GM19043 (cell line): ENCODE measurements around the gene WBP1L.
"Not testable (repeated sequence)": the region's sequence is repeated elsewhere in the genome, so short reads cannot be mapped to it uniquely, and the experiment has no call there.

Source experiments
- ATAC-seq: cut with Tn5 transposase; IDR thresholded peaks from one replicate; pipeline ENCODE4 v1.9.1; 2021; ENCODE audit warnings: low read depth; ENCODE audit not compliant: unreplicated experiment

Gene WBP1L

DNA sequence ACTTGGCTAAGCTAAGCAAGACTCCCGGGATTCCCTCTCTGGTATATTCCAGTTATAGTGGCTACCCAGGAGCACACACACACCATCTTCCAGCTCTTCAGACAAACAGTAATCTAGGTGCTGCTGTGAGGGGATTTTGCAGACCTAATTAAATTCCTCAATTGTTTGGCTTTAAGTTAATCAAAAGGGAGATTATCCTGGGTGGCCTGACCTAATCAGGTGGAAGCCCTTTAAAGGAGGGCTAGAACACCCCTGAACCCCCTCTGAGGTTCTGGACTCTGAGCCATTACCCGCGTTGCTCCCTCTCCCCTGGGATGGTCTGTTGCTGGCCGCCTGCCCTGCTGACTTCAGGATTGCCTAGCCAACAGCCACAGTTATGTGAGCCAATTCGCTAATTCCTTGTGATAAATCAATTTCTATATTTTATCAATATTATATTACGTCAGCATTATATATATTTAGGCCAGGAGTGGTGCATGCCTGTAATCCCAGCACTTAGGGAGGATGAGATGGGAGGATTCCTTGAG, 22.9 kb upstream of the WBP1L start:
- no peak for ATAC-seq

GRCh38 chr10:102721954-102722353, 21.8 kb upstream of the WBP1L start:
- no peak for ATAC-seq

DNA sequence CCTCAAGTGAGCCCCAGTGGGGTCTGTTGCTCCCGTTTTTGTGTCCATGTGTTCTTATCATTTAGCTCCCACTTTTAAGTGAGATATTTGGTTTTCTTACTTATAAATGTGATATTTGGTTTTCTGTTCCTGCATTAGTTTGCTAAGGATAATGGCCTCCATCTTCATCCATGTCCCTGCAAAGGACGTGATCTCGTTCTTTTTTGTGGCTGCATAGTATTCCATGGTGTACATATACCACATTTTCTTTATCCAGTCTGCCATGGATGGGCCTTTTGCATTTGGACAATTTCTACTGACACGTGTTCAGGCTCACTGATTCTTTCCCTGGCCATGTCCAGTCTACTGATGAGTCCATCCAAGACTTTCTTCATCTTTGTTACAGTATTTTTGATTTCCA, 19.8 kb upstream of the WBP1L start:
- no peak for ATAC-seq

DNA sequence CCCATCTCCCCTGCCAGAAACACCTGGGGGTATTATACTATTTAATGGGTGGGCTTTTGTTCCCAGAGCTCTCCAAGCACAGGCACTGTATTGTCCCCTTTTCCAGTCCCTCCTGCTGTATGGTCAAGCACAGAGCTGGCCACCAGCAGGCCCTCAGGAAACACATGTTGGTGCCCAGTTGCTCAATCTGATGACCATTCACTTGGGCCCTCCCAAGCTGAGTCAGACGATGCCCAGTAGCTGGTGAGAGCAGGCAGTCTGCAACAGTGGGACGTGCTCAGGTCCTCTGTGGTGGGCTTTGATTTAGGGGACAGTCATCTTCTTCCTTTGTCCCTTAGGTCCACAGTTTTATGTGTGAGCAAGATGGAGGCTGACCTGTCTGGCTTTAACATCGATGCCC, 17.5 kb upstream of the WBP1L start:
- ATAC-seq: no peak

GRCh38 chr10:102727037-102727818, 16.5 kb upstream of the WBP1L start:
- ATAC-seq: no peak

DNA sequence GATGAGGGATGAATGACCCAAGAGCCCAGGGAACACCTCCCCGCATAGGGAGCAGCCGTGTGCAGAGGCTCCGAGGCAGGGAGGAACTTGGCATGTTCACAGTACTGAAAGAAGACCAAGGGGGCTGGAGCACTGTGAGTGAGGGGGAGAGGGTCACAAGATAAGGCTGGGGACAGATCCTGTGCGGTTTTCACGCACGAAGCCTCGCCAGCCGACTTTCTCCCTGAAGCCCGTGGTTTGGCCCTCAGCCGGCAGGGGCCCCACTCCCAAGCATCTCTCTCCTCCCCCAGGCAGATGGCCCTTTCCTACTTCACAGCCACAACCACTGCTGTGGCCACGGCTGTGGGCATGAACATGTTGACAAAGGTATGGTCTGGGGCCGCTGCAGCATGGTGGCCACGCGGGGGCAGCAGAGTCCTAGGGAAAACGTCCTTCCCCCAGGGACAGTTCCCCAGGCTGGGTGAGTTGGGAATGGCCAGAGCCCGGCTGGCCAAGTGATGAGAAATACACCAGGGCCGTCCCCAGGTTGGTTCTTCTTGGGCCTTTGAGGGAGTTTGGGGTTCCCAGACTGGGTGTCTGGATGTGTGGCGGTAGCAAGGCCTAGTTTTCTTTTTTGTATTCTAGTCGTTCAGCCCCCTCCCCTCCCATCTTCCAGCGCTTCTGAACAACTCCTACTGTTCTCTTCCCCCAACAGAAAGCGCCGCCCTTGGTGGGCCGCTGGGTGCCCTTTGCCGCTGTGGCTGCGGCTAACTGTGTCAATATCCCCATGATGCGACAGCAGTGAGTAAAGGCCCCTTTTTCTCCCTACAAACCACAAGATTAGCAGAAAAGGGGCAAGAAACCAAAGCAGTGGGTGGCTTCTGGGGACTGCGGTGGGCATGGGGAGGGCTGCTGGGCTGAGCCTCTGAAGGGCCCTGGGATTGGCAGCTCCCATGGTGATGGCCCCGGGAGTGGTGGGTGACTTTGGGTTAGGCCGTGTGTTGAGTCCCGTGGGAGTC, 14.4 kb upstream of the WBP1L start:
- no peak for ATAC-seq

- no peak for ATAC-seq
These were observed 12.4 kb upstream of the WBP1L start for GRCh38 chr10:102731222-102731800.

GRCh38 chr10:102732661-102733060, 11.1 kb upstream of the WBP1L start:
- ATAC-seq: no peak

- ATAC-seq: no peak
These were observed 8.6 kb upstream of the WBP1L start for GRCh38 chr10:102735065-102735562.

DNA sequence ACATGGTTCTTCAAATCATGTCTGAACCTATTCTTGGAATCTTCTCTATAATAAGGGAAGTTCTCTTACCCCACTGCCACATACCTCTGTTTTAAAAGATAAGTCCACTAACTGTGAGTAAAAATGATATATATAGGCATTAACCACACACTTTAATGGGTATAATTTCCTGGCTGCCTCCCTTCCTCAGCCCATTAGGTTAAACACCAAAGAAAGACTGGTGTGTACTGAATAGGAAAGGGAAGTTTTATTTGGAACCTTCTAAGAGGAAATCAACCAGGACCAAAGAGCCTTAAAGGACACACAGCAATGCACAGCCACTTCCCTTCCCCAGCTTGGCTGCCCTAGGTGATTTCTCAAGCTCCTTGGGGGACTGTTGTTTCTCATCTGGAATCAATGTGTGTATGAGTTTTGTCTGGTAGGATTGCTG, 5.0 kb upstream of the WBP1L start:
- no peak for ATAC-seq

DNA sequence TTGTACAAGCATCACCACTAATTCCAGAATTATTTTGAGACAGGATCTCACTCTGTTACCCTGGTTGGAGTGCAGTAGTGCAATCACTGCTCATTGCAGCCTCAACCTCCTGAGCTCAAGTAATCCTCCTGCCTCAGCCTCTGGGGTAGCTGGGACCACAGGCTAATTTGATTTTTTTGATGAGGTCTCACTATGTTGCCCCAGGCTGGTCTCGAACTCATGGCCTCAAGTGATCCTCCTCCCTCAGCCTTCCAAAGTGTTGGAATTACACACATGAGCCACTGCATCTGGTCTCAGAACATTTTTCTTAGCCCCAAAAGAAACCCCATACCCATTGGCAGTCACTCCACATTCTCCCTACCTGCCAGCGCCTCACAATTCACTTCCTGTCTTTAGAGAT, 3.5 kb upstream of the WBP1L start:
- ATAC-seq: no peak

GRCh38 chr10:102741726-102742237, 2.0 kb upstream of the WBP1L start:
- no peak for ATAC-seq

DNA sequence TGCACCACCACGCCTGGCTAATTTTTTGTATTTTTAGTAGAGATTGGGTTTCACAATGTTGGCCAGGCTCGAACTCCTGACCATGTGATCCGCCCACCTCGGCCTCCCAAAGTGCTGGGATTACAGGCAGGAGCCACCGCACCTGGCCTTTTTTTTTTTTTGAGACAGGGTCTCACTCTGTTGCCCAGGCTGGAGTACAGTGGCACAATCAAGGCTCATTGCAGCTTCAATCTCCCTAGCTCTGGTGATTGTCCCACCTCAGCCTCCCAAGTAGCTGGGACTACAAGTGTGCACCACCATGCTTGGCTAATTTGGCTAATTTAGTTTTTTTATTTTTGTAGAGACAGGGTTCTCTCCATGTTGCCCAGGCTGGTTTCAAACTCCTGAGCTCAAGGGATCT, 1.4 kb upstream of the WBP1L start:
- ATAC-seq: not testable (repeated sequence)

GRCh38 chr10:102743078-102743587, 615 bp upstream of the WBP1L start:
- ATAC-seq: no peak

GRCh38 chr10:102744374-102745051, 765 bp downstream of the WBP1L start:
- no peak for ATAC-seq

- no peak for ATAC-seq
These were observed 1.4 kb downstream of the WBP1L start for GRCh38 chr10:102745157-102745556.

DNA sequence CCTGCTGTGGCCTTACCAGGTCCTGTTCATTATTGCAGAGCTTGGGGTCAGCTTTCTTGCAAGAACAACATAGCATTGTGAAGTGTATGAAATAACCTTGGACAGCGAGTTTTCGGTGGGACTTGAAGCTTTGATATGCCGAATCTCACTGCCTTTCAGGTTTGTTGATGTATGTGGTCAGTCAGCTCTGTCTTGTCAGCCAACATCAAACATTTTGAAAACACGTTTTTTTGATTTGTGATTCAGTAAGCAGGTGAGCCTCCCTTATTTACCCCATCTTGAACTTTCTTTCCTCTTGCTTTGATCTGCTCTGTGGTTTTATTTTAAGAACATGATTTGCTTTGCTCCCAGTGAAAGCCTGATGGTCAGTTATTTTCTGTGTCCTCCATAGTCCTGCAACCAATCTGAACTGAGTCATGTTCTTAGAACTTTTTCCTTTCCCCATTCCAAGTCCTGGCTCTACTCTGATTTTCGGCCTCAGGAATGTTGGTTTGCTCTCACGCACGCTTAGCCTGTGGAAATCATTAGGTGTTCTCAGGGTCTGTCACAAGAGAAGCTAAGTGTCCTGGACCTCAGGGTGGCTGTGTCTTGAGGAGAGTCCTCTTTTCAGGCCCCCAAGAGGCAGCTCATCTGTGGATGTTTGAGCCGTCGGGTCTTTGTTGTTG, 8.7 kb downstream of the WBP1L start:
- no peak for ATAC-seq

DNA sequence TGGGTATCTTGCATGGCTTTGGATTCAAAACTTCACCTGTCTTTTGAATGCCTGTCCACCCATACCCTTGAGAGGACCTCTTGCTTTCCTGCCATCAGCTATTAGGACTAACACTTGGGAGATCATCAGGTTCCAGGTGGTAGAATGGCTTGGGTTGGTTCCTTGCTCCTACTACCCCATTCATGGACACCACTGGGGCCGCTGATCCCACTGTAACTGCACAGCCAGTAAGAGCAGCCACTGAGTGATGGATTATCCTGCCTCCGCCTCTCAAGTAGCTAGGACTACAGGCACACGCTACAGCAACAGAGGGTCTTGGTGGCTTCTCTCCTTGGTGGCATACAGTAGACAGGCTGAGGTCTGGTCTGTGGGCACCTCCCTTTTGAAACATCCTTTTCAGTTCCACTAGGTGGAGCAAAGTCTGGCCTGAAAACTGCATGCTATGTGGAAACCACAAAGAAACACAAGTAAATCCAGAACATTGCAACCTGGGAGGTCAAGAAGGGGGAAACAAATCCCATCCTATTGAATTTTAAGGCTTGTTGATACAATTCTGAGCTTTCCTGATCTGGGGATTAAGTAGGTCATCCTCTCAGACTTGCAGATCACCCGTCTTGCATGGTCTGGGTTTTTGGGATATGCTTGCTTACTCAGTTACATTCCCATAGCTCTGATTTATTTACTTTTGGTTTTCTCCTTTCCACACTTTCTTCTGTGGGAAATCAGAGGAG, 9.4 kb downstream of the WBP1L start:
- no peak for ATAC-seq

DNA sequence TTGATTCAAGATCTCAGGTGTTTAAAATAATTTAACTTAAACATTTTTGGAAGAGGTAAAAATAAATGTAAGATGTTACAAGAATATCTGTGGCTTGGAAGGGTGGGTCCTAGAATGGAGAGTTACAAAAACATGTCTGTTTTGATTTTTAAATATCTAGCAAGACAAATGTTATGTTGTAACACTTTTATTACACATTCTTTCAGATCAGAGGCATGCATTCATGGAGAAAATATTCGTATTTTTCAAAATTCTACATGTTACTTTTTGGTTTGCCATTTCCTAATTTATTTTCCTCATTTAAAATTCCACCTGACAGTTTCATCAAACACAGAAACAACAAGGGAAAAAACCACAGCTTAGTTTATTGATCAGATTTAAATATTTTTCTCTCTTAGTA, 10.0 kb downstream of the WBP1L start:
- no peak for ATAC-seq
